B cell (primary cell): Measurements from ENCODE around the gene NOL11. TPM values are rescaled to one million over a fixed set of nuclear protein-coding genes. Genes with fewer than 3 reads are reported as not detected.

Source experiments
- ATAC-seq: fragments of 200-7000 bp; cut with Tn5 transposase; one replicate; pipeline ENCODE4 v1.10.0; 2021; ENCODE audit warnings: low read depth, mild to moderate bottlenecking, moderate number of reproducible peaks, moderate library complexity
- CTCF ChIA-PET: fragments of 350-600 bp; sonication (Branson Sonifier 250); formaldehyde crosslinking; loops from one replicate; lab custom pipeline; 2021; ENCODE audit warnings: antibody characterized with exemption, inconsistent platforms; lab: Charles Lee
- POLR2A ChIA-PET: fragments of 350-600 bp; sonication (Branson Sonifier 250); formaldehyde crosslinking; loops from one replicate; lab custom pipeline; 2021; ENCODE audit warnings: antibody characterized with exemption; lab: Charles Lee
- DNase-seq: peaks from one replicate; pipeline ENCODE4 v3.0.0; 2013
- H2AFZ ChIP-seq: 2 replicates; pipeline ENCODE4 v1.6.1; 2012; ENCODE audit warnings: mild to moderate bottlenecking, low read depth, low read length; ENCODE audit not compliant: insufficient read depth, poor library complexity, severe bottlenecking
- H3K27ac ChIP-seq, 2 donors: 1 replicate in 1 of 2; 2 replicates in 1 of 2; pipeline ENCODE4 v1.5.1; 2012 to 2013; ENCODE audit warnings: low read length in 2 of 2, mild to moderate bottlenecking in 2 of 2, moderate library complexity in 1 of 2
- H3K27me3 ChIP-seq, 4 experiments: fragments of 200-600 bp in 1 of 4; sonication (generic) in 1 of 4; replicated peaks in 1 of 4; 1 replicate in 2 of 4; 2 replicates in 2 of 4; pipeline versions ENCODE4 v1.6.1 to v1.7.0; 2013 to 2016; ENCODE audit warnings: low read length in 3 of 4, mild to moderate bottlenecking in 2 of 4, mixed read lengths in 1 of 4, moderate library complexity in 1 of 4; ENCODE audit not compliant: insufficient read depth in 4 of 4, control insufficient read depth in 3 of 4; ENCODE audit errors: control extremely low read depth in 1 of 4
- H3K36me3 ChIP-seq, 2 experiments: replicated peaks in 1 of 2; 1 replicate in 1 of 2; 2 replicates in 1 of 2; pipeline versions ENCODE4 v1.6.1 to v1.7.1; 2013; ENCODE audit warnings: low read length in 1 of 2; ENCODE audit not compliant: insufficient read depth in 2 of 2, control insufficient read depth in 1 of 2; ENCODE audit errors: control extremely low read depth in 1 of 2, extremely low read depth in 1 of 2
- H3K4me1 ChIP-seq, 2 donors: fragments of 200-600 bp in 1 of 2; sonication (generic) in 1 of 2; 1 replicate in 1 of 2; 2 replicates in 1 of 2; pipeline versions ENCODE4 v1.5.1 to v1.6.1; 2013 to 2017; ENCODE audit warnings: low read length in 2 of 2; ENCODE audit not compliant: control insufficient read depth in 2 of 2, insufficient read depth in 2 of 2
- H3K4me2 ChIP-seq: replicated peaks from 2 replicates; pipeline ENCODE3; 2012; ENCODE audit warnings: mild to moderate bottlenecking, low read depth, low read length; ENCODE audit not compliant: poor library complexity, severe bottlenecking
- H3K4me3 ChIP-seq, 5 experiments: fragments of 200-600 bp in 1 of 5; sonication (generic) in 1 of 5; 1 replicate in 3 of 5; 2 replicates in 2 of 5; pipeline versions ENCODE4 v1.5.1 to v1.7.0; 2011 to 2016; ENCODE audit warnings: low read length in 4 of 5, mild to moderate bottlenecking in 4 of 5, low read depth in 2 of 5, control low read depth in 1 of 5, moderate library complexity in 1 of 5; ENCODE audit not compliant: insufficient read depth in 1 of 5; ENCODE audit errors: control extremely low read depth in 1 of 5, extremely low read depth in 1 of 5
- H3K79me2 ChIP-seq: fragments of 200-600 bp; sonication (generic); one replicate; pipeline ENCODE4 v1.6.0; 2016; ENCODE audit warnings: low read length; ENCODE audit not compliant: control insufficient read depth, insufficient read depth
- H3K9ac ChIP-seq: fragments of 200-600 bp; sonication (generic); 2 replicates; pipeline ENCODE4 v1.6.1; 2017; ENCODE audit warnings: mild to moderate bottlenecking, low read length, moderate library complexity
- H3K9me3 ChIP-seq, 3 donors: one replicate each; pipeline versions ENCODE4 v1.6.1 to v1.7.1; 2013; ENCODE audit warnings: low read length in 2 of 3; ENCODE audit not compliant: control insufficient read depth in 2 of 3, insufficient read depth in 1 of 3; ENCODE audit errors: control extremely low read depth in 1 of 3
- H4K20me1 ChIP-seq: 2 replicates; pipeline ENCODE4 v1.6.0; 2012; ENCODE audit warnings: mild to moderate bottlenecking, low read length; ENCODE audit not compliant: insufficient read depth, control insufficient read depth, poor library complexity, severe bottlenecking
- H3K27ac Mint-ChIP-seq: one replicate; pipeline ENCODE4 v1.8.0; 2021; ENCODE audit warnings: mixed read lengths
- H3K27me3 Mint-ChIP-seq: one replicate; pipeline ENCODE4 v1.8.0; 2021; ENCODE audit warnings: mixed read lengths
- H3K4me1 Mint-ChIP-seq: one replicate; pipeline ENCODE4 v1.8.0; 2021; ENCODE audit warnings: mixed read lengths
- H3K4me3 Mint-ChIP-seq: one replicate; pipeline ENCODE4 v1.8.0; 2021; ENCODE audit warnings: mixed read lengths
- H3K9me3 Mint-ChIP-seq: one replicate; pipeline ENCODE4 v1.8.0; 2022; ENCODE audit warnings: mixed read lengths; ENCODE audit not compliant: insufficient read depth
- EZH2 ChIP-seq: IDR thresholded peaks from 2 replicates; pipeline ENCODE4 v1.6.1; 2012; ENCODE audit warnings: borderline replicate concordance, low read depth, mild to moderate bottlenecking, moderate library complexity, low read length; ENCODE audit not compliant: insufficient read depth, poor library complexity, severe bottlenecking
- WGBS: methylation state at CpG from one replicate; pipeline ENCODE4 v1.1.5; 2013; ENCODE audit warnings: missing lambda C conversion rate; ENCODE audit not compliant: insufficient coverage; 5-methylcytosine and 5-hydroxymethylcytosine counted together
- intact Hi-C: fragments of 100-400 bp; cut with micrococcal nuclease; formaldehyde crosslinking; loops from one replicate; pipeline ENCODE4 v1.10.0; 2022
- polyA plus RNA-seq: library from polyadenylated mRNA; depleted of rRNA; stranded (reverse); fragments of >200 nt; gene quantifications from 2 replicates; pipeline ENCODE4 v1.2.3, GENCODE V29; 2012
- total RNA-seq, 2 donors: library from RNA; stranded (reverse); fragments of 120-200 nt in 1 of 2; gene quantifications; 1 replicate in 1 of 2; 2 replicates in 1 of 2; pipeline versions ENCODE4 v1.2.3 to v1.2.4, GENCODE V29; 2013 to 2022
- TF ChIP-seq, protein P1 (sequence below): fragments of 200-600 bp; IDR thresholded peaks from one replicate; pipeline ENCODE4 v1.8.0; 2022; ENCODE audit warnings: antibody characterized with exemption, mild to moderate bottlenecking

Gene NOL11
- total and polyA plus RNA-seq, 2 donors (not counting 1 experiment from before 2014, with no cell fraction given): 20.3 to 59.1 TPM

DNA sequence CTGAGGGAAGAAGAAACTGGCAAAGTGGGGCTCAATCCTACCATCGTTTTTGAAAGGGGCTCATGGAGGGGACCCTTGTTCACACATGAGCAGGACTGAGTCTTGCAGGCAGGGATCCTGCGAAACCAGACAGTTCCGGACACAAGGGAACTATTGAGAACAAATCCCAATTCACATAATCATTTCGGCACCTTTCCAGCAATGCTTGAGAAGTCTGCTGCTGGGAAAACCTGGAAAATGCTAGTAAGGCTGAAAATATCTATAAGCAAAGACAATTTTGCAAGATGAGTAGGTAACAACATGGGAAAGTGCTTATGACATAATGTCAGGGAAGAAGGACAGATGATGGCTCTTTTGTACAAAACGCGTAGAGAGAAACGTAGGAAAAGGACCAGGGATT lies 55.5 kb downstream of the NOL11 start:
- no peaks in the 10 kb centered on the region for H4K20me1 ChIP-seq
- no peak overlapping the region for H3K27ac ChIP-seq
- no peak for ATAC-seq
- no peak for DNase-seq
- no peaks in the 10 kb centered on the region for H3K9me3 Mint-ChIP-seq
- no peak overlapping the region for H3K4me3 Mint-ChIP-seq
- intact Hi-C loops: no loop called here
- H3K36me3 ChIP-seq: no peaks in the 10 kb centered on the region
- no peaks in the 10 kb centered on the region for H3K4me1 Mint-ChIP-seq
- TF ChIP-seq, protein P1, sequence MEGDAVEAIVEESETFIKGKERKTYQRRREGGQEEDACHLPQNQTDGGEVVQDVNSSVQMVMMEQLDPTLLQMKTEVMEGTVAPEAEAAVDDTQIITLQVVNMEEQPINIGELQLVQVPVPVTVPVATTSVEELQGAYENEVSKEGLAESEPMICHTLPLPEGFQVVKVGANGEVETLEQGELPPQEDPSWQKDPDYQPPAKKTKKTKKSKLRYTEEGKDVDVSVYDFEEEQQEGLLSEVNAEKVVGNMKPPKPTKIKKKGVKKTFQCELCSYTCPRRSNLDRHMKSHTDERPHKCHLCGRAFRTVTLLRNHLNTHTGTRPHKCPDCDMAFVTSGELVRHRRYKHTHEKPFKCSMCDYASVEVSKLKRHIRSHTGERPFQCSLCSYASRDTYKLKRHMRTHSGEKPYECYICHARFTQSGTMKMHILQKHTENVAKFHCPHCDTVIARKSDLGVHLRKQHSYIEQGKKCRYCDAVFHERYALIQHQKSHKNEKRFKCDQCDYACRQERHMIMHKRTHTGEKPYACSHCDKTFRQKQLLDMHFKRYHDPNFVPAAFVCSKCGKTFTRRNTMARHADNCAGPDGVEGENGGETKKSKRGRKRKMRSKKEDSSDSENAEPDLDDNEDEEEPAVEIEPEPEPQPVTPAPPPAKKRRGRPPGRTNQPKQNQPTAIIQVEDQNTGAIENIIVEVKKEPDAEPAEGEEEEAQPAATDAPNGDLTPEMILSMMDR: no peak
- TF ChIP-seq EZH2: no peak
- POLR2A ChIA-PET: no interaction called here
- H3K27me3 Mint-ChIP-seq: no peaks in the 10 kb centered on the region
- H3K4me3 ChIP-seq: no peak overlapping the region
- H2AFZ ChIP-seq: no peak overlapping the region
- H3K79me2 ChIP-seq: no peaks in the 10 kb centered on the region
- CTCF ChIA-PET: no interaction called here
- 71% methylated on average over 2 of the region's 7 CpGs for WGBS
- no peaks in the 10 kb centered on the region for H3K27me3 ChIP-seq
- H3K9me3 ChIP-seq: no peaks in the 10 kb centered on the region
- H3K4me2 ChIP-seq: no peak overlapping the region
- no peaks in the 10 kb centered on the region for H3K4me1 ChIP-seq
- no peak overlapping the region for H3K27ac Mint-ChIP-seq
- no peak overlapping the region for H3K9ac ChIP-seq

DNA sequence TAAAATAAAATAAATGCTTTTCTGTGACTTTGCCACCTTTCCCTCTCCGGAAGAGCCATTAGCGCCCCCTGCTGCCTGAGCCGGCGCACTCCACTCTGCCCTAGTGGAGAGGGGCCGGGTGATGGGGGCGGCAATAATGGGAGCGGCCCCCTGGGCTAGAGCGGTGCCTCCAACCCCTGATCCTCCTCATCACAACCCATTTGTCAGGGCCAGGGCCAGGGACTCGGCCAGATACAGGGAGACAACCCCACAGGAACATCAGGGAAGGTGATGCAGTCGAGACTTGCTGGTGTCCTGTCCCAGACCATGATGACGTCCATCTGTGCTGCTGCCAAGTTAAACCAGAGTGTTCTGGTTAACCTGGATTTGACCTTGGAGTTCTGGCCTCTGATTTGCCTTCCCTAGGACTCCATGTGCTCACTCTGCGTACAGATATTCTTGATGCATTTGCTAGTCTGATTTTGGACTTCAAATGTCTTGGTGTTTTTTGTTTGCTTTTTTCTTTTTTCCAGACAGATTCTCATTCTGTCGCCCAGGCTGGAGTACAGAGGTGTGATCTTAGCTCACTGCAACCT lies 61.4 kb downstream of the NOL11 start:
- no peaks in the 10 kb centered on the region for H3K36me3 ChIP-seq
- 59% methylated on average over 7 of the region's 13 CpGs for WGBS
- ChIA-PET CTCF (interaction anchor here (0.7 to 1.3 kb wide), 3 partner anchors 21 to 719 kb away, joined by 3 to 4 read pairs (median 3); no protein-coding TSS in a partner anchor), POLR2A (interaction anchor here (0.7 kb wide), 1 partner anchor 40 kb away, joined by 3 read pairs; no protein-coding TSS in a partner anchor)
- no peak overlapping the region for H3K9ac ChIP-seq
- Mint-ChIP-seq H3K4me1 (no peaks in the 10 kb centered on the region), H3K4me3 (no peak overlapping the region), H3K27ac (no peak overlapping the region), H3K9me3 (no peaks in the 10 kb centered on the region), H3K27me3 (no peaks in the 10 kb centered on the region)
- no peak overlapping the region for H3K27ac ChIP-seq
- H3K27me3 ChIP-seq: no peaks in the 10 kb centered on the region
- H3K79me2 ChIP-seq: no peaks in the 10 kb centered on the region
- no peak overlapping the region for H3K4me3 ChIP-seq
- H4K20me1 ChIP-seq: no peaks in the 10 kb centered on the region
- DNase-seq (peak; percentile 32), ATAC-seq (no peak)
- intact Hi-C loops: no loop called here
- TF ChIP-seq EZH2: no peak
- TF ChIP-seq, protein P1: peak; percentile 67
- no peak overlapping the region for H2AFZ ChIP-seq
- no peak overlapping the region for H3K4me2 ChIP-seq
- peaks cover 0 to under 1% of the 10 kb centered on the region in 2 donors for H3K4me1 ChIP-seq
- no peaks in the 10 kb centered on the region for H3K9me3 ChIP-seq
